ENCODE measurements around the gene LRRC38.
"Not testable (repeated sequence)": the region's sequence is repeated elsewhere in the genome, so short reads cannot be mapped to it uniquely, and the experiment has no call there.

Gene LRRC38

DNA sequence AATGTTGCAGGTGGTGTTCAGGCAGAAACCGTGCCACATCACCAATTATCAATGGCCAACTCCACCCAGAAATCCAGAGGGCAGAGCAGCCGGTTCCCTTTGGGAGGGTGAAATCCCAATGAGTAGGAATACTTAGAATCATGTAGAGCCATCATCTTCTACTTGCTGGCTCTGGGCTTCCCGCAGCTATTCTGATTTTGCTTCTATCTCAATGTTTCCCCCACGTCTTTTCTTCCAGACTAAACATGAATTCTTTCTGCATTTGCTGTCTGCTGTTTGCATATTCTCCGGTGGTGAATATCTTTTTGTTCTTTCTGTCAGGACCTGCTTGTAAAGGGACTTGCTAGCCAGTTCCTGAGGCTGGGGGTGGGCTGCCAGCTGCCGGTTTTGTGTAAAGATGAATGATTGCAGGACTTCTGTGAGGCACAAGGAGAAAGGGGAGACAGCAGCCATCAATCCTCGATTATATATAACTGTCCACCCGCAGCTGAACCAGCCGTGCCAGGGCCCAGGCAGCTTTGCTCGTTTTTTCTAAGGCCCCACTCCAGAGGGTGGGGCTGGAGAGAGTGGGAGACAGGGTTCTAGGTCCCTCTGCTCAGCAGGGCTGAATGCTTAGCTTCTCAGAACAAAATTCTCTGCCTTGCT lies 70.3 kb downstream of the LRRC38 start:
- TF ChIP-seq MYC (IDR thresholded peaks at IDR 0.05; ENCODE audit: low read depth, low read length) (no peak), POLR2A (IDR thresholded peaks at IDR 0.05; ENCODE audit: extremely low read depth, insufficient read length) (no peak)
- TF ChIP-seq, protein P1, sequence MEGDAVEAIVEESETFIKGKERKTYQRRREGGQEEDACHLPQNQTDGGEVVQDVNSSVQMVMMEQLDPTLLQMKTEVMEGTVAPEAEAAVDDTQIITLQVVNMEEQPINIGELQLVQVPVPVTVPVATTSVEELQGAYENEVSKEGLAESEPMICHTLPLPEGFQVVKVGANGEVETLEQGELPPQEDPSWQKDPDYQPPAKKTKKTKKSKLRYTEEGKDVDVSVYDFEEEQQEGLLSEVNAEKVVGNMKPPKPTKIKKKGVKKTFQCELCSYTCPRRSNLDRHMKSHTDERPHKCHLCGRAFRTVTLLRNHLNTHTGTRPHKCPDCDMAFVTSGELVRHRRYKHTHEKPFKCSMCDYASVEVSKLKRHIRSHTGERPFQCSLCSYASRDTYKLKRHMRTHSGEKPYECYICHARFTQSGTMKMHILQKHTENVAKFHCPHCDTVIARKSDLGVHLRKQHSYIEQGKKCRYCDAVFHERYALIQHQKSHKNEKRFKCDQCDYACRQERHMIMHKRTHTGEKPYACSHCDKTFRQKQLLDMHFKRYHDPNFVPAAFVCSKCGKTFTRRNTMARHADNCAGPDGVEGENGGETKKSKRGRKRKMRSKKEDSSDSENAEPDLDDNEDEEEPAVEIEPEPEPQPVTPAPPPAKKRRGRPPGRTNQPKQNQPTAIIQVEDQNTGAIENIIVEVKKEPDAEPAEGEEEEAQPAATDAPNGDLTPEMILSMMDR (IDR thresholded peaks at IDR 0.05; ENCODE audit: low read depth, low read length) = no peak
- TF ChIP-seq, protein P2, sequence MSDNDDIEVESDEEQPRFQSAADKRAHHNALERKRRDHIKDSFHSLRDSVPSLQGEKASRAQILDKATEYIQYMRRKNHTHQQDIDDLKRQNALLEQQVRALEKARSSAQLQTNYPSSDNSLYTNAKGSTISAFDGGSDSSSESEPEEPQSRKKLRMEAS (IDR thresholded peaks at IDR 0.05; ENCODE audit: low read depth, low read length) = no peak
- DNase-seq (ENCODE audit: low read depth) = no peak
- no peak overlapping the region for H3K4me3 ChIP-seq (ENCODE audit: low read depth, low read length)

DNA sequence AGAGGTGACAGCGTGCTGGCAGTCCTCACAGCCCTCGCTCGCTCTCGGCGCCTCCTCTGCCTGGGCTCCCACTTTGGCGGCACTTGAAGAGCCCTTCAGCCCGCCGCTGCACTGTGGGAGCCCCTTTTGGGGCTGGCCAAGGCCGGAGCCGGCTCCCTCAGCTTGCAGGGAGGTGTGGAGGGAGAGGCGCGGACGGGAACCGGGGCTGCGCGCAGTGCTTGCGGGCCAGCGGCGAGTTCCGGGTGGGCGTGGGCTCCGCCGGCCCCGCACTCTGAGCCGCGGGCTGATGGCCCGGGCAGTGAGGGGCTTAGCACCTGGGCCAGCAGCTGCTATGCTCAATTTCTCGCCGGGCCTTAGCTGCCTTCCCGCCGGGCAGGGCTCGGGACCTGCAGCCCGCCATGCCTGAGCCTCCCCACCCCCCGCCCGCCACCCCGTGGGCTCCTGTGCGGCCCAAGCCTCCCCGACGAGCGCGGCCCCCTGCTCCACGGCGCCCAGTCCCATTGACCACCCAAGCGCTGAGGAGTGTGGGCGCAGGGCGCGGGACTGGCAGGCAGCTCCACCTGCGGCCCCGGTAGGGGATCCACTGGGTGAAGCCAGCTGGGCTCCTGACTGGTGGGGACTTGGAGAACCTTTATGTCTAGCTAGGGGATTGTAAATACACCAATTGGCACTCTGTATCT lies 74.6 kb downstream of the LRRC38 start:
- not testable (repeated sequence) for H3K4me3 ChIP-seq (ENCODE audit: low read depth, low read length); DNase-seq (ENCODE audit: low read depth)

DNA sequence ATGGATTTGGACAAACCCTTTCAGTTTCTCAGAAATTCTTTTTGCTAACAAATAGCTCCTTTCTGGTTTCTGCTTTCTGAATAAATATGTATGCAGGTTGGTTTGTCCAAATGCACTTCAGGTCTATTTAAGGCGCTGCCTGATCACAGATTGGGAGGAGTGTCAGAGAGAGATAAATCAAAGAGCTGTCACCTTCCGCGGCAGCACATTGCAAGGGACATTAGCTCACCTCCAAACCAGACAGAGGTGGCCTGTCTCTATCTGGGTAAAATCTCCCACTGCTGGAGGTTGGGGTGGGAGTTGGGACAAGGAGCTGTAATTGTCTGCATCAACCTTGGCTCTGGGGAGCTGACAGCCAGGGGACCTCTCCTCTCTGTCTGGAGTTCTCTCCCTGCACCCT lies 78.3 kb downstream of the LRRC38 start:
- DNase-seq (ENCODE audit: low read depth) = no peak
- TF ChIP-seq MYC (IDR thresholded peaks at IDR 0.05; ENCODE audit: low read depth, low read length) (no peak), POLR2A (IDR thresholded peaks at IDR 0.05; ENCODE audit: extremely low read depth, insufficient read length) (no peak)
- TF ChIP-seq, protein P1 (IDR thresholded peaks at IDR 0.05; ENCODE audit: low read depth, low read length) = no peak
- TF ChIP-seq, protein P2 (IDR thresholded peaks at IDR 0.05; ENCODE audit: low read depth, low read length) = no peak
- H3K4me3 ChIP-seq (ENCODE audit: low read depth, low read length) = no peak overlapping the region

DNA sequence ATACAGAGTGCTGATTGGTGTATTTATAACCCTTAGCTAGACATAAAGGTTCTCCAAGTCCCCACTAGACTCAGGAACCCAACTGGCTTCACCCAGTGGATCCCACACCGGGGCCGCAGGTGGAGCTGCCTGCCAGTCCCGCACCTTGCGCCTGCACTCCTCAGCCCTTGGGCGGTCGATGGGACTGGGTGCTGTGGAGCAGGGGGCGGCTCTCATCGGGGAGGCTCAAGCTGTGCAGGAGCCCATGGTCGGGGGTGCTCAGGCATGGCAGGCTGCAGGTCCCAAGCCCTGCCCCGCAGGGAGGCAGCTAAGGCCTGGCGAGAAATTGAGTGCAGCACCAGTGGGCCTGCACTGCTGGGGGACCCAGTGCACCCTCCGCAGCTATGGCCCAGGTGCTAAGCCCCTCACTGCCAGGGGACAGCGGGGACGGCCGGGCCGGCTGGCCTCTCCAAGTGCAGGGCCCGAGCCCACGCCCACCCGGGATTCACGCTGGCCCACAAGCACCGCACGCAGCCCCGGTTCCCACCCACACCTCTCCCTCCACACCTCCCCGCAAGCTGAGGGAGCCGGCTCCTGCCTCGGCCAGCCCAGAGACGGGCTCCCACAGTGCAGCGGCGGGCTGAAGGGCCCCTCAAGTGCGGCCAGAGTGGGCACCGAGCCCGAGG lies 80.0 kb downstream of the LRRC38 start:
- DNase-seq (ENCODE audit: low read depth) = not testable (repeated sequence)

DNA sequence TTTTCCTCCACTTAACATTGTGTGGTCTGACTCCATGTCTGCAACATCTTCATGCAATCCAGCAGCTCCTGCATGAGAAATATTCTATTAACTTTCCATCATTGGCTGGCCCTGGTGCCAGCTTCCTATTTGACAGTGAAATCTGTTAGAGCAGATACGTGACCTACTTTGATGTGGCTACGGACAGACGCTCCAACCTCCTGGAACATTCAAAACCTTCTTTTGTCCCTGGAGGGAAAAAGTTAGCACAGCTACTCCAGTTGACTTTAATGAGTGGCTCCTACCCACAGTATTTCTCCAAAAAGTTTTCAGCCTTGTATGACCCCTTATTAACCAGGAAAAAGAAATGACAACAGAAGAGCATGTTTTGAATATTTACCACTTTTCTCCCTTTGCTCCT lies 81.6 kb downstream of the LRRC38 start:
- no peak for DNase-seq (ENCODE audit: low read depth)
- TF ChIP-seq POLR2A (IDR thresholded peaks at IDR 0.05; ENCODE audit: extremely low read depth, insufficient read length) (no peak), MYC (IDR thresholded peaks at IDR 0.05; ENCODE audit: low read depth, low read length) (no peak)
- TF ChIP-seq, protein P2 (IDR thresholded peaks at IDR 0.05; ENCODE audit: low read depth, low read length) = no peak
- TF ChIP-seq, protein P1 (IDR thresholded peaks at IDR 0.05; ENCODE audit: low read depth, low read length) = no peak
- no peak overlapping the region for H3K4me3 ChIP-seq (ENCODE audit: low read depth, low read length)

More for the DNA sequence above, 80.0 kb downstream of the LRRC38 start:
- H3K4me3 ChIP-seq (ENCODE audit: low read depth, low read length) = not testable (repeated sequence)

DNA sequence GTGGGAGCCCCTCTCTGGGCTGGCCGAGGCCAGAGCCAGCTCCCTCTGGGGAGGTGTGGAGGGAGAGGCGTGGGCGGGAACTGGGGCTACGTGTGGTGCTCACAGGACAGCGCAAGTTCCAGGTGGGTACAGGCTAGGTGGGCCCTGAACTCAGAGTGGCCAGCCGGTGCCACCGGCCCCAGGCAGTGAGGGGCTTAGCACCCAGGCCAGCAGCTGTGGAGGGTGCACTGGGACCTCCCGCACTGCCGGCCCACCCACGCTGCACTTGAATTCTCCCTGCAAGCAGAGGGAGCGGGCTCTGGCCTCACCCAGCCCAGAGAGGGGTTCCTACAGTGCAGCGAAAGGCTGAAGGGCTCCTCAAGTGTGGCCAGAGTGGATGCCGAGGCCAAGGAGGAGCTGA lies 83.3 kb downstream of the LRRC38 start:
- DNase-seq (ENCODE audit: low read depth) = no peak
- no peak overlapping the region for H3K4me3 ChIP-seq (ENCODE audit: low read depth, low read length)
- TF ChIP-seq, protein P1 (IDR thresholded peaks at IDR 0.05; ENCODE audit: low read depth, low read length) = no peak
- TF ChIP-seq POLR2A (IDR thresholded peaks at IDR 0.05; ENCODE audit: extremely low read depth, insufficient read length) (no peak), MYC (IDR thresholded peaks at IDR 0.05; ENCODE audit: low read depth, low read length) (no peak)
- TF ChIP-seq, protein P2 (IDR thresholded peaks at IDR 0.05; ENCODE audit: low read depth, low read length) = no peak
